Fibroblast of the aortic adventitia (primary cell): Measurements from ENCODE around the gene CSH2. TPM values are rescaled to one million over a fixed set of nuclear protein-coding genes. Genes with fewer than 3 reads are reported as not detected.
"Not testable (repeated sequence)": the region's sequence is repeated elsewhere in the genome, so short reads cannot be mapped to it uniquely, and the experiment has no call there.

Source experiments
- DNase-seq: peaks from one replicate; pipeline ENCODE4 v3.0.0-alpha.2; 2010; ENCODE audit warnings: low read depth
- H3K4me3 ChIP-seq: 2 replicates; pipeline ENCODE4 v1.5.1; 2011; ENCODE audit warnings: low read depth, mild to moderate bottlenecking, control low read depth, low read length, moderate library complexity
- total RNA-seq: library from RNA; depleted of rRNA; stranded (reverse); fragments of >200 nt; gene quantifications from 2 replicates; pipeline ENCODE4 v1.2.3, GENCODE V29; 2012; ENCODE audit warnings: low replicate concordance
- TF ChIP-seq, protein P1 (sequence below): IDR thresholded peaks from 2 replicates; pipeline ENCODE4 v1.5.1; 2011; ENCODE audit warnings: mild to moderate bottlenecking, low read length, control low read depth, inconsistent platforms; ENCODE audit not compliant: insufficient read depth

Gene CSH2
- total RNA-seq: not detected in 2 replicates

- not testable (repeated sequence) for H3K4me3 ChIP-seq, DNase-seq
Observed at GRCh38 chr17:63873577-63873976, at the start of gene CSH2. TSS of gene CSH2 (minus strand) at chr17:63873677. CDS start at chr17:63873614, 63 bp downstream.

DNA sequence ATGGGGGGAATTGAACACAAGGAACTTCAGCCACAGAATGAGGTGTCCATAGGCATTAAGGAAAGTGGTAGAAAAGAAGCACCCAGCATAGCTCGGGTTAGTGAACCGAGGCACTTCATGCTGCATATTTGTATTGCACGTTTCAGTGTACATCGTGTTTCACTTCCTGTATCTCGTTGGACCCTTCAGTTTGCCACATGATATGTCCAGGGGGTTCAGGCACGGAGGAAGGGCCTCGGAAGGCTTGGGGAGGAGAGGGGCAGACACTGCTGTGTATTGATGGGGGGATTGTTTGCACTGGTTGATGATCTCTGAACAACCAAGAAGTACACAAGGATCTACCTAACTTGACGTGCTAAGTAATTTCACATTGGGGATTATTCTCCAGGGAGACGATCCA lies 48.9 kb upstream of the CSH2 start:
- H3K4me3 ChIP-seq, DNase-seq: not testable (repeated sequence)

GRCh38 chr17:63920779-63921178 lies 47.3 kb upstream of the CSH2 start:
- DNase-seq, H3K4me3 ChIP-seq: not testable (repeated sequence)

DNA sequence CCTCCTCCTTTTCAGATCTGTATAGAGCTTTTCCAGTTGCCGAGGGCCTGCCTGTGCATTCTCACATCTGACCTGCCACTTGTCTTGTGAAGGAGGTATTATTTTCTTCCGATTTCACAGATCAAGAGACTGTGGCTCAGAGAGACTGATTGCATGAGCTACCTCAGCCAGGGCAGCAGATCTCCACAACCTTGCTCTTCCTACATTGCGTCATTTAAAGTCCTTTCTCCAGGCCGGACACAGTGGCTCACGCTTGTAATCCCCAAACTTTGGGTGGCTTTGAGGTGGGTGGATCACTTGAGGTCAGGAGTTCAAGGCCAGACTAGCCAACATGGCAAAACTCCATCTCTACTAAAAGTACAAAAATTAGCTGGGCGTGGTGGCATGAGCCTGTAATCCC lies 46.6 kb upstream of the CSH2 start:
- DNase-seq: peak; percentile 14
- H3K4me3 ChIP-seq: not testable (repeated sequence)

- peak; percentile 70 for DNase-seq
- no peak overlapping the region for H3K4me3 ChIP-seq
- TF ChIP-seq, protein P1, sequence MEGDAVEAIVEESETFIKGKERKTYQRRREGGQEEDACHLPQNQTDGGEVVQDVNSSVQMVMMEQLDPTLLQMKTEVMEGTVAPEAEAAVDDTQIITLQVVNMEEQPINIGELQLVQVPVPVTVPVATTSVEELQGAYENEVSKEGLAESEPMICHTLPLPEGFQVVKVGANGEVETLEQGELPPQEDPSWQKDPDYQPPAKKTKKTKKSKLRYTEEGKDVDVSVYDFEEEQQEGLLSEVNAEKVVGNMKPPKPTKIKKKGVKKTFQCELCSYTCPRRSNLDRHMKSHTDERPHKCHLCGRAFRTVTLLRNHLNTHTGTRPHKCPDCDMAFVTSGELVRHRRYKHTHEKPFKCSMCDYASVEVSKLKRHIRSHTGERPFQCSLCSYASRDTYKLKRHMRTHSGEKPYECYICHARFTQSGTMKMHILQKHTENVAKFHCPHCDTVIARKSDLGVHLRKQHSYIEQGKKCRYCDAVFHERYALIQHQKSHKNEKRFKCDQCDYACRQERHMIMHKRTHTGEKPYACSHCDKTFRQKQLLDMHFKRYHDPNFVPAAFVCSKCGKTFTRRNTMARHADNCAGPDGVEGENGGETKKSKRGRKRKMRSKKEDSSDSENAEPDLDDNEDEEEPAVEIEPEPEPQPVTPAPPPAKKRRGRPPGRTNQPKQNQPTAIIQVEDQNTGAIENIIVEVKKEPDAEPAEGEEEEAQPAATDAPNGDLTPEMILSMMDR: peak; percentile 98
Observed at GRCh38 chr17:63919311-63919723, 45.8 kb upstream of the CSH2 start.

DNA sequence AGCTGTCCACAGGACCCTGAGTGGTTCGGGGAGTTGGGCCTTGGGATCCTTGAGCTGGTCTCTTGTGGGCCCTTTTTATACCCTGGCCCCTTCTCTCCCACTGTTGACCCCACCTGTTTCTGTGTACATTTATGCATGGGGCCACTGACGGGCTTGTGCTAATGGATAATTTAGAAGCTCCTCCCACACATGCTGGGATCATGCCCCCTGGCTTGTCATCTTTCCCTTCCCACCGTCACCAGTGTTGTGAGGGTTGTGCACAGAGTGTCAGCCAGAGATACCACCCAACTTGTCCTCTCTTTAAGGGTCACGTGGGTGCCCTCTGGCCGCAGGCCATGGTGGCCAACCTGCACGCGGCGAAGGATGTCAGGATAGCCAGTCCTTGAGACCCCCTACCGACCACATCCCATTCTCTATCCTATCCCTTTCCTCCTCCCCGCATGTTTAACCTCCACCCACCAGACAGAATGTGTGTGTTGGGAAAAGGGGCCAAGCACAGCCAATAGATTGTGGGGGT lies 45.4 kb upstream of the CSH2 start, which contains the start of gene GH1:
TSS of gene GH1 (minus strand) at position 51 of the 517 bp plus-strand sequence. CDS start 63 bp downstream, outside the sequence.
- DNase-seq, H3K4me3 ChIP-seq: not testable (repeated sequence)

GRCh38 chr17:63918305-63918704 lies 44.8 kb upstream of the CSH2 start:
- TF ChIP-seq, protein P1: no peak
- no peak for DNase-seq
- H3K4me3 ChIP-seq: no peak overlapping the region

- DNase-seq: no peak
- TF ChIP-seq, protein P1: no peak
- no peak overlapping the region for H3K4me3 ChIP-seq
Observed at GRCh38 chr17:63917646-63918045, 44.2 kb upstream of the CSH2 start.

DNA sequence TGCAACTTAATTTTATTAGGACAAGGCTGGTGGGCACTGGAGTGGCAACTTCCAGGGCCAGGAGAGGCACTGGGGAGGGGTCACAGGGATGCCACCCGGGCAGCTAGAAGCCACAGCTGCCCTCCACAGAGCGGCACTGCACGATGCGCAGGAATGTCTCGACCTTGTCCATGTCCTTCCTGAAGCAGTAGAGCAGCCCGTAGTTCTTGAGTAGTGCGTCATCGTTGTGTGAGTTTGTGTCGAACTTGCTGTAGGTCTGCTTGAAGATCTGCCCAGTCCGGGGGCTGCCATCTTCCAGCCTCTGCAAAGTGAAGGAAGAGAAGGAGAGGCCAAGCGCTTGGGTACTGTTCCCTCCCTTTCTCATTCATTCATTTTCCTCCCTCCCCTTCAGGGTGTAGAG lies 43.7 kb upstream of the CSH2 start:
- H3K4me3 ChIP-seq, DNase-seq: not testable (repeated sequence)

GRCh38 chr17:63916566-63917185 lies 43.2 kb upstream of the CSH2 start:
- no peak for DNase-seq
- TF ChIP-seq, protein P1: no peak
- no peak overlapping the region for H3K4me3 ChIP-seq

GRCh38 chr17:63915753-63916152 lies 42.3 kb upstream of the CSH2 start:
- DNase-seq: not testable (repeated sequence)

More at GRCh38 chr17:63915753-63916152, 42.3 kb upstream of the CSH2 start:
- not testable (repeated sequence) for H3K4me3 ChIP-seq
